D721Med (cell line): ENCODE measurements around the gene RHEB.

Source experiments
- DNase-seq: peaks from one replicate; pipeline ENCODE4 v3.0.0; 2011; ENCODE audit warnings: low spot score; ENCODE audit not compliant: insufficient read length
- FAIRE-seq: peaks from 2 replicates; lab custom pipeline; 2011; peaks lifted over from hg19 to GRCh38; lab: Jason Lieb, UNC
- TF ChIP-seq, protein P1 (sequence below): IDR thresholded peaks from 2 replicates; pipeline ENCODE4 v1.5.1; 2012; ENCODE audit warnings: mild to moderate bottlenecking, control low read depth; ENCODE audit not compliant: insufficient read depth; ENCODE audit errors: missing control alignments

Gene RHEB

DNA sequence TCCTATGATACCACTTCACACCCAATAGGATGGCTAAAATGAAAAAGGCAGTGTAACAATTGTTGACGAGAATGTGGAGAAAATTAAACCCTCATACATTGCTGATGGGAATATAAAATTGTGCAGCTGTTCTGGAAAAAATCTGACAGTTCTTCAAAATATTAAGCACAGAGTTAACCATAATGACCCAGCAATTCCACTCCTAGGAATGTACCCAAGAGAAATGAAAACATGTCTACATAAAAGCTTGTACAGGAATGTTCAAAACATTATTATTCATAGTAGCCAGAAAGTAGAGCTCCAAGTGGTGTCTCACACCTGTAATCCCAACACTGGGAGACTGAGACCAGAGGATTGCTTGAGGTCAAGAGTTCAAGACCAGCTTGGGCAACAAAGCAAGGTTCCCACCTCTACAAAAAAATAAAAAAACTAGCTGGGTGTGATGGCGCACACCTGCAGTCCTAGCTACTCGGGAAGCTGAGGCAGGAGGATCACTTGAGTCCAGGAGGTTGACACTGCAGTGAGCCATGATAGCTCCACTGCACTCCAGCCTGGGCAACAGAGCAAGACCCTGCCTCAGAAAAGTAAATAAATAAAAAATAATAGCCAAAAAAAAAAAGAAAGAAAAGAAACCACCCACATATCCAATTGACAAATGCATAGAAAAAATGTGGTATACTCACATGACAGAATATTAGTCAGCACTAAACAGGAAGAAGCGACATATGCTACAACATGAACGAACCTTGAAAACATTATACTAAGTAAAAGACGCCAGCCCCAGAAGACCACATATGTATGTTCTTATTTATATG, 5.0 kb downstream of the RHEB start:
- FAIRE-seq, result no peak
- no peak for DNase-seq
- TF ChIP-seq, protein P1, sequence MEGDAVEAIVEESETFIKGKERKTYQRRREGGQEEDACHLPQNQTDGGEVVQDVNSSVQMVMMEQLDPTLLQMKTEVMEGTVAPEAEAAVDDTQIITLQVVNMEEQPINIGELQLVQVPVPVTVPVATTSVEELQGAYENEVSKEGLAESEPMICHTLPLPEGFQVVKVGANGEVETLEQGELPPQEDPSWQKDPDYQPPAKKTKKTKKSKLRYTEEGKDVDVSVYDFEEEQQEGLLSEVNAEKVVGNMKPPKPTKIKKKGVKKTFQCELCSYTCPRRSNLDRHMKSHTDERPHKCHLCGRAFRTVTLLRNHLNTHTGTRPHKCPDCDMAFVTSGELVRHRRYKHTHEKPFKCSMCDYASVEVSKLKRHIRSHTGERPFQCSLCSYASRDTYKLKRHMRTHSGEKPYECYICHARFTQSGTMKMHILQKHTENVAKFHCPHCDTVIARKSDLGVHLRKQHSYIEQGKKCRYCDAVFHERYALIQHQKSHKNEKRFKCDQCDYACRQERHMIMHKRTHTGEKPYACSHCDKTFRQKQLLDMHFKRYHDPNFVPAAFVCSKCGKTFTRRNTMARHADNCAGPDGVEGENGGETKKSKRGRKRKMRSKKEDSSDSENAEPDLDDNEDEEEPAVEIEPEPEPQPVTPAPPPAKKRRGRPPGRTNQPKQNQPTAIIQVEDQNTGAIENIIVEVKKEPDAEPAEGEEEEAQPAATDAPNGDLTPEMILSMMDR, result no peak

DNA sequence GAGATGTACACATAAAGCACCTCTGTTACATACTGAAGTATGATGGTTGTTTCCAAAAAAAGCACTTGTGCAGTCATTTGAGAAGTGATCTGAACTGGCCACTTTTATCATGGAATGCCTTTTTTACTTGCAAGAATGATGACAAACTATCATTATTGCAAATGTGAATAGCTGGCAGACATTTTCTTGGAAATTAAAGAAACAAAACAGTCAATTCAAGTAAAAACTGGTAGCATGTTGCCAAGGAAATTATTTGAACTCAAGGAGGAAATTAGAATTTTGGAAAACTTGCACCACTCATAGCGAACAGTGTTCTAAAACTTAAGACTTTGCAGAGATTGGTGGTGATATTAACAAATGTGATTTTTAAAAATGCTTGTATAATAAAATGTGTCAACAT, 6.6 kb downstream of the RHEB start:
- no peak for FAIRE-seq
- TF ChIP-seq, protein P1, result no peak
- no peak for DNase-seq

DNA sequence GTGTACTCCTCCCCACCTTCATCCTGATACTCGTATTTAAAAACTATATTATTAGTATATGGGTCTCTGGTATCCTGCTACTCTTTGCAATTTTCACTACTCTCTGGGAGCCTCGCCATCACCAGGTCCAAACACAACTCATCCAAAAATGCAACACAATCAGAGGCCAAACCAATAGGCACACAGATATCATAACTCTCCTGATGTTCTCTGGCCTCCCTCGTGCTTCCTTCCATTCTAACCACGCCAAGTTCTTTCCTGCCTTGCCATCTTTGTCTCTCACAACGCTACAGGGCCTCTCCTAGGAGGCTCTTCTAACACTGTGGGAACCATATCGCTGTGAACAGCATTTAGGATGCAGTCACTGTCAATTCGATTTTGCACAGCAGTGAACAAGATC, 7.3 kb downstream of the RHEB start:
- TF ChIP-seq, protein P1, result no peak
- DNase-seq (no peak), FAIRE-seq (no peak)

DNA sequence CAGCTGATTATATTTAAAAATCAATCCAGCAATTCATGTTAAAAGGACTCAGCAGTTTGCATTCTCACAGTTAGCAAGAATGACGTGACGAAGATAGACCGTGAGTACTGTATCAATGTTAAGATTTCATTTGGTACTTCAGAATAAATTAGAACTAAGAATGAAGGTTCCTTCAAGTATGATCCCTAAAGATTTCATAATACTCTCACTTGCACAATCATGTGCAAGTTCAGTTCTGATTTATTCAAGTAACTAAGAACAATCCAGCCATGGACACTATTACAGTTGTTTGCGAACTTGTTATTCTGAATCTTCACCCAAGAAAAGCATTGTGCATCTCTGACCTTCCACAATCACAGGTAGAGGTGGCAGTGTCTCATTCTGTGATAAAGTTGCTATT, 7.7 kb downstream of the RHEB start:
- no peak for FAIRE-seq
- TF ChIP-seq, protein P1, result no peak
- DNase-seq, result no peak

DNA sequence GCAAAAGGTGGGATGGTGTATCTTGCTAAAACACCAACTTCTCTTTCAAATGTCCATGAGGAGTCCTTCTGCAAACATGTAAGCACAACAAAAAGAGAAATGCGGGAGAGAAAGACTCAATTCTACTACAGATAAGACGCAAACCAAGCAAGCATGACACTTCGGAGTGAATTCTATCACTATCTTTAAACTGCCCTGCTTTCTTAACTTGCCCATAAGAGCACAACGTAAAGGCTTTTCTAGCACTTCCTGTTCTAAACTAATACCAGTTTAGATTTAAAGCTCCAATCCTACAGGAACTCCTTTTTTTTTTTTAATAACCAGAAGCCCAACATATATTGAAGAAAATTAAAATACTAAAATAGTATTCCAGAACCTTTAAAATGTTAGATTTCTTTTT, 8.4 kb downstream of the RHEB start:
- TF ChIP-seq, protein P1, result no peak
- FAIRE-seq (no peak), DNase-seq (no peak)

DNA sequence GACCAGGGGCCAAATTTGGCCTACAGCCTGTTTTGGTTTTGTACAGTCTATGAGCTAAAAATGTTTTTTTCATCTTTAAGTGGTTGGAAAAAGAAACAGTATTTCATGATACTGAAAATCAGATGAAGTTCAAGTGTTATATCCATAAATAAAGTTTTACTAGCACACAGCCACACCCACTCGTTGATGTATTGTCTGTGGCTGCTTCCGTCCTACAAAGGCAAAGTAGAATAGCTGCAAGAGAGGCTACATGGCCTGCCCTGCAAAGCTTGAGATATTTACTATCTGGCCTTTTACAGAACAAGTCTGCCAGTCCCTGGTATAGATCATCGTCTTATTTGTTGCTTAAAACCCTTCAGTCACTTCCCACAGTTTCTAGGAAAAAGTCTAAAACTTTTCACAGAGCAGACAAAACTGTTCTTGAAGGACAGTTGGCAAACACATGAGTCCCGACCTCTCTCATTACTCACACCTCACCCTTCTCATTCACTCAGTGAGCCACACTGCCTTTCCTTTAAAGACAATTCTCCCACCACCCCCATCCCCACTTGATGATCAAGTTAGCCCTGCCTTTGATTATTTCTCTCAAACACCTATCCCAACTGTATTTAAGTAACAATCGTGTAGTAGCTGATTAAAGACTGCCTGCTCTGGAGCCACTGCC, 9.9 kb downstream of the RHEB start:
- TF ChIP-seq, protein P1, result no peak
- DNase-seq, result no peak
- no peak for FAIRE-seq

DNA sequence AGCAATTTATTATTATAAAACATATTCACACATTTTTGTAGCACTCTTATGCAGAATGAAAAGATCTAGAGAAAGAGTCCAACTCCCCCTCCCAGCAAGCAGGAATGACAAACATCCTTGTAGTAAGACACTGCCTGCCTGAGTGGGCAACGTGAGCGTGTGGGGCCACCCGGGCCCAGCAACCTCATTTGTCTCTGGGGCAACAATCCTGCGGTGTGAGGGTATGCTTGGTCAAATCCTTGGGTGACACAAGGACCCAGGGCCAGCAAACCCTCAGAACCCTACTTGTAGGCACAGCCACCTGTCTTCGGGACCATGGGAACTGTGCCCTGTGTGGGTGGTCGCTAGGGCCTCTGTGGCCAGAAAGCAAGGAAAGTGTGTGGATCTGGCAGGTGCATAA, 10.7 kb downstream of the RHEB start:
- TF ChIP-seq, protein P1, result no peak
- no peak for FAIRE-seq

More for the DNA sequence above, 10.7 kb downstream of the RHEB start:
- no peak for DNase-seq
